GM21619 (cell line): ENCODE measurements around the gene INTS6.
A peak's percentile ranks its signal among the peaks of the same experiment; 100 is the strongest.

Source experiments
- ATAC-seq: cut with Tn5 transposase; IDR thresholded peaks from one replicate; pipeline ENCODE4 v1.9.1; 2021; ENCODE audit not compliant: unreplicated experiment

INTS6 gene

DNA sequence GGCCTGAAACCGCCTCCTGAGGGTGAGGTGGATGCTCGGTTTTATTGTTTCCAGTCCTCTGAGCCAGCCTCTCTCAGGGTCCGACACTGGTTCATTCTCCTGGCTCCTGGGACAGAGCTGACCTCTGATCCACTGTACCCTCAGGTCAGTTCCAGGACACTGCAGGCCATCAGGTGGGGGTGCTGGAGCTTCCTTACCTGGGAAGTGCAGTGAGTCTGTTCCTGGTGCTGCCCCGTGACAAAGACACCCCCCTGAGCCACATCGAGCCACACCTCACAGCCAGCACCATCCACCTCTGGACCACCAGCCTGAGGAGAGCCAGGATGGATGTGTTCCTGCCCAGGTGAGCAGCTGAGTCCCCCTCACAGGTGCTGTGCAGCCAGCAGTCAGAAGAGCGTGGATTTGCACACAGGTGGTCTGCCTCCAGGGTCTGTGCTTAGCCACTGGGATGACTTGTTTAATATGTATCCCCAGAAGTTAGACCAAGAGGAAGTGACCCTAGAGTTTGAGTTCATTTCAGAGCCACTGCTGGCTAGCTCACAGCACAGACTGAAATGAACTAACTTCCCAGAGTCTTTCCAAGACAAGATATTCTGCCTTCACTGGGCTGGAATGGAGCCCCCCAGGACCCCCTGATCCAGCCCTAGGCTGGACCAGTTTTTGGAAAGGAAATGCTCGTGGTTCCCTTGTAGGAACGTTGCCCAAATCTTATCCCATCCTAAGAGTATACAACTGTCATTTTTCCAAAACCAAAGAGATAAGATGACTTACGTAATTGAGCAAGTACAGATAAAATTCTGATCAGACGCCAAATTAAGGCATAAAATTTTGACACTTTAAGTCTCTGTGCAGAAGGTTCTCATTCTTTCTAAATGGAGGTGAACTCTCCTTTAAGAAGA lies 104.5 kb downstream of the INTS6 start:
- no peak for ATAC-seq

DNA sequence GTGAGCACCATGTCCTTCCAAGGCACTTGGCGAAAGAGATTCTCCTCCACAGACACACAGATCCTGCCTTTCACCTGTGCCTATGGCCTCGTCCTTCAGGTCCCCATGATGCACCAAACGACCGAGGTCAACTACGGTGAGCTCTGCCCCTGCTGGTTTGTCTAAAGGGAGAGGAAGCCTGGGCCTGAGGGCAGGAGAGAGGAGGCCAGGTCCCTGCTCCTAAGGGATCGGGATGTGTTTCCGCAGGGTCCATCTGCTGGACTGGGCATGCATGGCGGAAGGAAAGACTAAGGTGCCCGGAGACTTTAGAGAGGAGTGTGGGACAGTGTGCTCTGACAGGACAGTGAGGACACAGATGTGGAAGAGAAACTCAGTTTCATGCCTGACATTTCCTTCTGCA lies 105.7 kb downstream of the INTS6 start:
- no peak for ATAC-seq

- ATAC-seq = no peak
Observed at GRCh38 chr13:51346397-51346796, 106.4 kb downstream of the INTS6 start.

DNA sequence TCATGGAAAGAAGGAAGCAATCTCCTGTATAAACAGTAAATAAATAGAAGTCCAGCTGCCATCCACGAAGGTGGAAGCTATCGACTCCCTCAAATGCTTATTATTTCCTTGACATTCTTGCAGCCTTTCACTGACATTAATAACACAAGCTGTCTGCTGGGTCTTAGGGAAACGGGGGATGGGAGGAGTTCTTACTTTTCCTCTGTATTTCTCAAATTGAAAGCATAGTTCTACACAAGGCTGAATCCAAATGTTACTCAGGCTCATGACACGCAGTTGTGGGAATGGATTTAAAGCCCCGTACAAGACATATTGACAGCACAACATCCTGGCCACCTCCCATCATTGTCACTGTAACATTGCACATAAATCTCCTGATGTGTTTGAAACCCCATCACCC lies 109.4 kb downstream of the INTS6 start:
- no peak for ATAC-seq

GRCh38 chr13:51342706-51343105 lies 110.1 kb downstream of the INTS6 start:
- no peak for ATAC-seq

DNA sequence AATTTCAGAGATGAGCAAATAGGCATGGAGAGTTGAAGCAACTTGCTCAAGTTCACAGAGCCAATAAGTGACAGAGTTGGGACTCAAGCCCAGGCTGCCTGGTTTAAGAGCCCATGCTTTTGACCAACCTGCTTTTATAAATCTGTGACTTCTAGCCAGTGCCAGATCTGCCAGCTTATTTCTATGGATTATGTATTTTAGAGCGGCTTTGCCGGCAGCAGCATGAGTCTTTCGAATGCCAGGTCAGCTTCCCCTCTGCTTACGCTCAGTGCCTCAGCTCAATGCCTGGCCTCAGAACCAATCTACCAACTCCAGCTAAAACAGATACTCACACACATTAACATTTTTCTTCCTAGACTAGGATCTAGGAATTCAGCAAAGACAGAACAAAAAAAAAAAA lies 111.0 kb downstream of the INTS6 start:
- ATAC-seq = no peak

GRCh38 chr13:51341232-51341631 lies 111.6 kb downstream of the INTS6 start:
- no peak for ATAC-seq

GRCh38 chr13:51339952-51340732 lies 112.7 kb downstream of the INTS6 start:
- ATAC-seq = no peak

DNA sequence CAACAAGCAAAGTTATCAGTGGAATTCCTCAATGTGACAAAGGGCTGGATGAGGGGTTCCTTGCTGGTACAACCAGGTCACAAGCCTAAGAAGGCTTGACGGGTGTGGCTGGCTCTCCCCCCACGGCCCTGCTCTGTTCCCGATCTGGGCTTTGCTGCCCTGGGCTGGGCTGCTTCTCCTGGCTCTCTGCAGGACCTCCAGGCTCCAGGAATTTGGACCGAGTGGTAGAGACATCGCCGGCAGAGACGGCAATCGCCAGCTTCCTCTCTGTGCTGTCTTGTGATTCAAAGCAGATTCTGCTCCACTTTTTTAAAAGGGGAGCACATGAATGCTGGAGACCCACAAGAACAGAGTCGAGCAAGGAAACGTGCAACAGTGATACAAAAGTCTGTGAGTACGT lies 113.5 kb downstream of the INTS6 start, which contains the start of gene SERPINE3:
TSS of gene SERPINE3 (plus strand) at position 338 of the 400 bp plus-strand sequence. CDS start 1,401 bp downstream, outside the sequence.
- ATAC-seq = no peak

GRCh38 chr13:51336746-51337145 lies 116.1 kb downstream of the INTS6 start:
- ATAC-seq = no peak

GRCh38 chr13:51333826-51334225 lies 119.0 kb downstream of the INTS6 start:
- no peak for ATAC-seq

- no peak for ATAC-seq
Observed at GRCh38 chr13:51333421-51333820, 119.4 kb downstream of the INTS6 start.

- ATAC-seq = no peak
Observed at GRCh38 chr13:51332566-51333361, 120.1 kb downstream of the INTS6 start.

DNA sequence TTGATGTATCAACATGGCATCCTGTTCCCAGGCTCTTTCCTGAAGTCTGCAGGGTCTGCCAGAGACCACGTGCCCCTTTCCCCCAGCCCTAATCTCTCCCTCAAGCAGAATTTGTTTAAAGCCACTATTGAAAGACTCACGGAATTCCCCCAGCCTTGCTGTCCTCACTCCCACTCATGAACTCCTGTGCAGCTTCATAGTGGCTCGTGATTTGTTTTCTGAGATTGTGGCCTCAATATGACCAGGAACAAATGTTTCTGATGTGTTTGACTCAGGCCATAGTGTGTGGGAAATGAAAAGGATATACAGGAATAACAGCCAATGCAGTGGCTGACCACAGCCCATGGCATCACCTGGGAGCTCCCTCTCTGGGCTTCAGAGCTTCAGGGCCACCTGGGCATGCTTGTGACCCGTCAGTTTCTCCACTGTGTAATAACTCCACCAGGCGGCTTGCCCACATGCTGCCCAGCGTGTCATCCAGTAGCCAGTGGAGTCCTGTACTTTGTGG lies 121.4 kb downstream of the INTS6 start:
- peak; percentile 47 for ATAC-seq

GRCh38 chr13:51330791-51331190 lies 122.0 kb downstream of the INTS6 start:
- no peak for ATAC-seq

GRCh38 chr13:51329606-51330005 lies 123.2 kb downstream of the INTS6 start:
- ATAC-seq = no peak

DNA sequence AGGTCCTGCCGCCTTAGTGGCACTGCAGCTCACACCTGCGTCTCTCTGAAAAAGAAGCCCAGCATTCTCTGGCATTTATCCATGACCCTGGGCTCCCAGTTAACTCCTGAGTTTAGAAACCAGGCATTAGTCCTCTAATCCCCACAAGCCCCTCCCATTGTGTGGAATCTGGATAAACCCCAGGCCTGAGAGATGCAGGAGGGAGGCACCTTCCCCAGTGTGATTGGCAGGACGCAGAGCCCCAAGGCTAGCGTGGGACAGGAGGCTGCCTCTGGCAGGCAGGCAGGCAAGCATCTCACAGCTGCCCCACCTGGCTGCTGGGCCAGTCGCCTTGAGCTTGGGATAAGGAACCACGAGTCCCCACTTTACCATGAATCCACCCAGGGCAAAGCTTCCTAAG lies 124.3 kb downstream of the INTS6 start:
- ATAC-seq = no peak

GRCh38 chr13:51327961-51328360 lies 124.9 kb downstream of the INTS6 start:
- ATAC-seq = no peak

- no peak for ATAC-seq
Observed at GRCh38 chr13:51326777-51327176, 126.1 kb downstream of the INTS6 start.

- no peak for ATAC-seq
Observed at GRCh38 chr13:51325837-51326236, 127.0 kb downstream of the INTS6 start.
